IMR-90 (cell line): ENCODE data around the gene FAM111A. TPM values are rescaled to one million over a fixed set of nuclear protein-coding genes. Genes with fewer than 3 reads are reported as not detected.
A peak's percentile ranks its signal among the peaks of the same experiment; 100 is the strongest.

Experiments used
- ATAC-seq: fragments of 200-7000 bp; cut with Tn5 transposase; 2 replicates; pipeline ENCODE4 v1.9.1; 2020; ENCODE audit warnings: low read depth, mild to moderate bottlenecking, moderate library complexity
- BruUV-seq: library from RNA; stranded (reverse); fragments of 400-500 nt; replicated peaks from 2 replicates; lab custom pipeline; 2021; lab: Mats Ljungman, UMichigan
- CTCF ChIA-PET: fragments of 300-600 bp; formaldehyde crosslinking; extraction: SDS; loops from one replicate; lab custom pipeline; 2021; ENCODE audit warnings: antibody characterized with exemption; lab: Yijun Ruan, JAX
- POLR2A ChIA-PET: fragments of 300-600 bp; sonication (Branson Sonifier 250); formaldehyde crosslinking; loops from one replicate; lab custom pipeline; 2022; ENCODE audit warnings: antibody characterized with exemption; ENCODE audit not compliant: unreplicated experiment; lab: Charles Lee
- DNase-seq: peaks from one replicate; pipeline ENCODE4 v3.0.0; 2013
- H2AFZ ChIP-seq: replicated peaks from 2 replicates; pipeline ENCODE3; 2013; ENCODE audit warnings: low read length, mild to moderate bottlenecking; ENCODE audit not compliant: poor library complexity
- H2AK5ac ChIP-seq: 2 replicates; pipeline ENCODE4 v1.6.1; 2013; ENCODE audit warnings: low read depth, low read length, inconsistent platforms
- H2AK9ac ChIP-seq: replicated peaks from 2 replicates; pipeline ENCODE3; 2013; ENCODE audit warnings: mild to moderate bottlenecking, low read depth, low read length, moderate library complexity; ENCODE audit not compliant: poor library complexity
- H2BK120ac ChIP-seq: 2 replicates; pipeline ENCODE4 v1.6.1; 2013; ENCODE audit warnings: low read depth, low read length, inconsistent platforms
- H2BK15ac ChIP-seq: 3 replicates; pipeline ENCODE4 v1.6.1; 2013; ENCODE audit warnings: low read depth, low read length, inconsistent platforms
- H2BK20ac ChIP-seq: 2 replicates; pipeline ENCODE4 v1.6.1; 2013; ENCODE audit warnings: low read depth, mild to moderate bottlenecking, inconsistent platforms, low read length, moderate library complexity
- H2BK5ac ChIP-seq: 2 replicates; pipeline ENCODE4 v1.6.1; 2013; ENCODE audit warnings: mild to moderate bottlenecking, low read depth, low read length, inconsistent platforms; ENCODE audit not compliant: poor library complexity, severe bottlenecking
- H3K14ac ChIP-seq: replicated peaks from 2 replicates; pipeline ENCODE4 v1.6.1; 2013; ENCODE audit warnings: low read depth, low read length, inconsistent platforms
- H3K18ac ChIP-seq: 2 replicates; pipeline ENCODE4 v1.6.1; 2013; ENCODE audit warnings: low read depth, low read length, control low read depth
- H3K23ac ChIP-seq: 2 replicates; pipeline ENCODE4 v1.6.1; 2013; ENCODE audit warnings: low read depth, low read length, inconsistent platforms
- H3K27ac ChIP-seq: 2 replicates; pipeline ENCODE4 v1.5.1; 2013; ENCODE audit warnings: mild to moderate bottlenecking, control low read depth, low read length; ENCODE audit not compliant: insufficient read depth
- H3K27me3 ChIP-seq: 2 replicates; pipeline ENCODE4 v1.6.1; 2013; ENCODE audit warnings: low read length; ENCODE audit not compliant: control insufficient read depth, insufficient read depth
- H3K36me3 ChIP-seq: 2 replicates; pipeline ENCODE4 v1.6.1; 2013; ENCODE audit warnings: low read length, mixed read lengths; ENCODE audit not compliant: control insufficient read depth, insufficient read depth
- H3K4ac ChIP-seq: 2 replicates; pipeline ENCODE4 v1.6.1; 2013; ENCODE audit warnings: low read depth, low read length, inconsistent platforms
- H3K4me1 ChIP-seq: 2 replicates; pipeline ENCODE4 v1.6.1; 2013; ENCODE audit warnings: low read length, mixed read lengths; ENCODE audit not compliant: control insufficient read depth, insufficient read depth
- H3K4me2 ChIP-seq: 2 replicates; pipeline ENCODE4 v1.6.1; 2013; ENCODE audit warnings: low read depth, mild to moderate bottlenecking, control low read depth, low read length, moderate library complexity
- H3K4me3 ChIP-seq: 2 replicates; pipeline ENCODE4 v1.5.1; 2013; ENCODE audit warnings: low read depth, mild to moderate bottlenecking, control low read depth, low read length, moderate library complexity; ENCODE audit not compliant: insufficient read depth
- H3K56ac ChIP-seq: 2 replicates; pipeline ENCODE4 v1.6.1; 2013; ENCODE audit warnings: low read length, inconsistent platforms; ENCODE audit not compliant: insufficient read depth; ENCODE audit errors: extremely low read depth
- H3K79me1 ChIP-seq, 2 experiments: 2 replicates each; pipeline ENCODE4 v1.6.1; 2013; ENCODE audit warnings: low read length in 2 of 2, inconsistent platforms in 1 of 2, low read depth in 1 of 2
- H3K9ac ChIP-seq: 2 replicates; pipeline ENCODE4 v1.6.1; 2013; ENCODE audit warnings: low read depth, low read length, control low read depth
- H3K9me1 ChIP-seq: 2 replicates; pipeline ENCODE4 v1.6.1; 2013; ENCODE audit warnings: low read length, inconsistent platforms; ENCODE audit not compliant: insufficient read depth
- H3K9me3 ChIP-seq: 2 replicates; pipeline ENCODE4 v1.6.1; 2013; ENCODE audit warnings: low read length; ENCODE audit not compliant: control insufficient read depth, insufficient read depth
- H4K20me1 ChIP-seq: 2 replicates; pipeline ENCODE4 v1.6.1; 2013; ENCODE audit warnings: low read length, inconsistent platforms; ENCODE audit not compliant: insufficient read depth
- H4K5ac ChIP-seq: 2 replicates; pipeline ENCODE4 v1.6.1; 2013; ENCODE audit warnings: mild to moderate bottlenecking, low read depth, low read length, control low read depth
- H4K8ac ChIP-seq, 2 experiments: 2 replicates each; pipeline ENCODE4 v1.6.1; 2013; ENCODE audit warnings: low read depth in 2 of 2, low read length in 2 of 2, control low read depth in 1 of 2, inconsistent platforms in 1 of 2
- H4K91ac ChIP-seq: 2 replicates; pipeline ENCODE4 v1.6.1; 2013; ENCODE audit warnings: low read depth, low read length, inconsistent platforms; ENCODE audit not compliant: insufficient read depth
- BHLHE40 ChIP-seq: fragments of 150-350 bp; IDR thresholded peaks from 2 replicates; pipeline ENCODE4 v1.6.1; 2016; ENCODE audit warnings: mild to moderate bottlenecking, low read depth, low read length
- CEBPB ChIP-seq: IDR thresholded peaks from 2 replicates; pipeline ENCODE4 v1.6.1; 2012; ENCODE audit warnings: low read depth, low read length, improper control_type of control experiment
- CHD1 ChIP-seq: IDR thresholded peaks from 2 replicates; pipeline ENCODE4 v1.6.1; 2012; ENCODE audit warnings: low read depth, low read length, improper control_type of control experiment
- CTCF ChIP-seq: conservative IDR thresholded peaks from 2 replicates; pipeline ENCODE4 v1.5.1; 2012; ENCODE audit warnings: mild to moderate bottlenecking, low read depth, low read length, improper control_type of control experiment
- ELK1 ChIP-seq: fragments of 150-350 bp; IDR thresholded peaks from 2 replicates; pipeline ENCODE4 v1.6.1; 2016; ENCODE audit warnings: low read depth, mild to moderate bottlenecking, low read length, moderate library complexity, borderline replicate concordance
- MAZ ChIP-seq: IDR thresholded peaks from 2 replicates; pipeline ENCODE4 v1.6.1; 2012; ENCODE audit warnings: low read depth, mild to moderate bottlenecking, low read length, improper control_type of control experiment, moderate library complexity, borderline replicate concordance
- MXI1 ChIP-seq: IDR thresholded peaks from 2 replicates; pipeline ENCODE4 v1.6.1; 2012; ENCODE audit warnings: low read depth, mild to moderate bottlenecking, low read length, moderate library complexity, borderline replicate concordance
- NFE2L2 ChIP-seq: fragments of 150-350 bp; IDR thresholded peaks from 2 replicates; pipeline ENCODE4 v1.6.1; 2016; ENCODE audit warnings: low read depth, mild to moderate bottlenecking, low read length
- POLR2A ChIP-seq: IDR thresholded peaks from 2 replicates; pipeline ENCODE4 v1.6.1; 2012; ENCODE audit warnings: mild to moderate bottlenecking, low read depth, low read length
- RAD21 ChIP-seq: IDR thresholded peaks from 2 replicates; pipeline ENCODE4 v1.6.1; 2012; ENCODE audit warnings: low read length, improper control_type of control experiment
- RCOR1 ChIP-seq: IDR thresholded peaks from 2 replicates; pipeline ENCODE4 v1.6.1; 2012; ENCODE audit warnings: mild to moderate bottlenecking, low read length, improper control_type of control experiment; ENCODE audit not compliant: insufficient replicate concordance
- RFX5 ChIP-seq: IDR thresholded peaks from 2 replicates; pipeline ENCODE4 v1.8.0; 2012; ENCODE audit warnings: low read depth, mild to moderate bottlenecking, low read length, moderate library complexity
- SMC3 ChIP-seq: fragments of 150-350 bp; IDR thresholded peaks from 2 replicates; pipeline ENCODE4 v1.6.1; 2016; ENCODE audit warnings: low read depth, mild to moderate bottlenecking, antibody characterized with exemption, low read length, moderate library complexity
- WGBS, 2 experiments: methylation state at CpG; one replicate each; pipeline versions ENCODE4 v1.1.5 to v1.1.7; 2013; ENCODE audit warnings: missing lambda C conversion rate in 2 of 2; ENCODE audit not compliant: insufficient read length in 1 of 2; ENCODE audit errors: extremely low coverage in 2 of 2; 5-methylcytosine and 5-hydroxymethylcytosine counted together
- dilution Hi-C: fragments of 300-500 bp; cut with HindIII; formaldehyde crosslinking; loops from one replicate; pipeline ENCODE4 v1.14.3; 2018; ENCODE audit warnings: low sequenced_read_pairs; ENCODE audit not compliant: unreplicated experiment
- in situ Hi-C: fragments of 300-500 bp; cut with MboI; formaldehyde crosslinking; loops from 3 replicates; pipeline ENCODE4 v1.14.3; 2019; ENCODE audit warnings: low sequenced_read_pairs, inconsistent platforms, mixed read lengths
- intact Hi-C: fragments of 100-400 bp; cut with micrococcal nuclease; formaldehyde crosslinking; loops from 2 replicates; pipeline ENCODE4 v1.10.0; 2022
- polyA plus RNA-seq, 3 experiments: library from polyadenylated mRNA; depleted of rRNA; stranded (reverse); fragments of >200 nt; gene quantifications; 2 replicates each; pipeline ENCODE4 v1.2.3, GENCODE V29; 2012; ENCODE audit warnings: low replicate concordance in 1 of 3
- total RNA-seq: library from RNA; depleted of rRNA; stranded (reverse); fragments of >200 nt; gene quantifications from 2 replicates; pipeline ENCODE4 v1.2.3, GENCODE V29; 2012

FAM111A gene
- total and polyA plus RNA-seq, 2 of the 4 experiments (the other 2 are of a cell fraction): 19.9 to 36.4 TPM

- Histone ChIP-seq H3K9me1 (peaks cover 4% of the 10 kb centered on the region; the same call in 1 of the 2 replicates), H2AK5ac (peak overlapping the region; percentile 32; the same call in 1 of the 2 replicates), H3K4me1 (peaks cover 6% of the 10 kb centered on the region), H3K9ac (peak overlapping the region; percentile 51; the same call in 1 of the 2 replicates), H4K20me1 (no peaks in the 10 kb centered on the region), H2BK5ac (peak overlapping the region; percentile 79), H4K5ac (peak overlapping the region; percentile 25; the same call in 1 of the 2 replicates), H3K4me3 (peak overlapping the region; percentile 48), H4K8ac (peak overlapping the region; percentile 58 to 89), H2AFZ (peak overlapping the region; percentile 79), H3K4me2 (peak overlapping the region; percentile 79), H3K4ac (peak overlapping the region; percentile 62), H3K27ac (peak overlapping the region; percentile 64), H2BK15ac (peak overlapping the region; percentile 93; the same call in 1 of the 3 replicates), H3K9me3 (no peaks in the 10 kb centered on the region), H3K23ac (peak overlapping the region; percentile 25; the same call in 1 of the 2 replicates), H3K14ac (peak overlapping the region; percentile 71), H4K91ac (peak overlapping the region; percentile 37), H3K18ac (peak overlapping the region; percentile 5; the same call in 1 of the 2 replicates), H3K79me1 (peaks cover 9 to 23% of the 10 kb centered on the region in 2 experiments), H3K27me3 (no peaks in the 10 kb centered on the region), H3K36me3 (no peaks in the 10 kb centered on the region), H2BK120ac (peak overlapping the region; percentile 70), H2BK20ac (peak overlapping the region; percentile 41; the same call in 1 of the 2 replicates), H3K56ac (peak overlapping the region; percentile 77; the same call in 1 of the 2 replicates), H2AK9ac (peak overlapping the region; percentile 57)
- dilution Hi-C loops (no loop called here), intact Hi-C loops (loop anchor here (5.0 kb wide), 1 partner anchor 567 kb away; the partner anchor contains the start of genes LPXN and ZFP91), in situ Hi-C loops (no loop called here)
- 3% methylated on average over 20 of the region's 39 CpGs; no CpG with 5 or more reads in 1 of the 2 experiments for WGBS, 2 experiments
- BruUV-seq: no TSS peak
- ChIA-PET POLR2A (interaction anchor here (0.6 kb wide), 1 partner anchor 1826 kb away, joined by 12 read pairs; no protein-coding TSS in a partner anchor), CTCF (interaction anchor here (0.6 to 2.3 kb wide), 4 partner anchors 9 to 239 kb away, joined by 3 to 14 read pairs (median 7); no protein-coding TSS in a partner anchor)
- ATAC-seq (peak; percentile 44), DNase-seq (peak; percentile 78)
- TF ChIP-seq RCOR1: no peak
- peak; percentile 95 for TF ChIP-seq MXI1
- TF ChIP-seq MAZ: no peak; the same call in 1 of the 2 replicates
- 0 out of 2 replicates have a peak, but pooled peaks have one; percentile 4 for TF ChIP-seq CTCF
- TF ChIP-seq RFX5: no peak
- TF ChIP-seq BHLHE40: no peak
- TF ChIP-seq NFE2L2: no peak
- TF ChIP-seq CEBPB: no peak
- TF ChIP-seq POLR2A: 0 out of 2 replicates have a peak, but pooled peaks have one; percentile 27
- no peak for TF ChIP-seq SMC3
- TF ChIP-seq CHD1: no peak
- no peak for TF ChIP-seq RAD21
- TF ChIP-seq ELK1: no peak
These were observed 2.1 kb downstream of the FAM111A start for GRCh38 chr11:59144579-59145345.
